ENCODE results near the gene CPVL.

- TF ChIP-seq CTCF (conservative IDR thresholded peaks at IDR 0.05 in 1 of 2, IDR thresholded peaks at IDR 0.05 in 1 of 2; ENCODE audit: extremely low read depth in 1 of 2, insufficient read depth in 1 of 2, low read depth in 1 of 2, low read length in 2 of 2) (no peak), EZH2 (IDR thresholded peaks at IDR 0.05; ENCODE audit: borderline replicate concordance, low read length) (no peak)
Observed at GRCh38 chr7:29090151-29090805, 56.1 kb downstream of the CPVL start.
